ENCODE measurements around the gene PCSK9. TPM values are rescaled to one million over a fixed set of nuclear protein-coding genes. Genes with fewer than 3 reads are reported as not detected.
"Not testable (repeated sequence)": the region's sequence is repeated elsewhere in the genome, so short reads cannot be mapped to it uniquely, and the experiment has no call there.

PCSK9 gene
- total RNA-seq, 1 donor from 2014 or later = 1.4 TPM

DNA sequence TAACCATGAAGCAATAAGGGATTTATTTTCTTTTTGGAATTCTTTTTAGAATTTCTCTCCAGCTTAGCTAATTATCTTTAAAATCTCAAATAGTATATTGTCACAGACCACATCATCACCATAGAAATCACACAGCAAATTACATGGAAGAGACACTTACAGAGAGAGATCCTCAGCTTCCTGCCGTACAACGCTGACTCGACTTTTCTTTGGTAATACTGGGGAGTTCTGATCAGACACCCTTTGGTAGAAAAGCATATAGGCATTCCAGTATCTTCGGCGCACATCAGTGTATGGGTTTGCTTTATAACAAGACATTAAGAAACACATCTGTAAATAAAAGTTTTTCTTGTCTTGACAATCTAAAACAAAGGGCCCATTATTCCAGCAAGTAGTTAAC, 55.7 kb downstream of the PCSK9 start:
- Mint-ChIP-seq H3K27me3 (ENCODE audit: low read depth, unreplicated experiment) (no peaks in the 10 kb centered on the region), H3K9me3 (ENCODE audit: unreplicated experiment) (no peaks in the 10 kb centered on the region), H3K36me3 (ENCODE audit: low read depth, unreplicated experiment) (peaks cover 4% of the 10 kb centered on the region), H3K4me1 (ENCODE audit: low read depth, unreplicated experiment) (peaks cover 2% of the 10 kb centered on the region), H3K27ac (ENCODE audit: unreplicated experiment) (no peak overlapping the region), H3K4me3 (ENCODE audit: unreplicated experiment) (no peak overlapping the region)
- no peak for FAIRE-seq
- no peak overlapping the region for H3K4me2 ChIP-seq (ENCODE audit: low read length)
- no peaks in the 10 kb centered on the region for H3K79me2 ChIP-seq (ENCODE audit: insufficient read depth, low read length)
- TF ChIP-seq, protein P1, sequence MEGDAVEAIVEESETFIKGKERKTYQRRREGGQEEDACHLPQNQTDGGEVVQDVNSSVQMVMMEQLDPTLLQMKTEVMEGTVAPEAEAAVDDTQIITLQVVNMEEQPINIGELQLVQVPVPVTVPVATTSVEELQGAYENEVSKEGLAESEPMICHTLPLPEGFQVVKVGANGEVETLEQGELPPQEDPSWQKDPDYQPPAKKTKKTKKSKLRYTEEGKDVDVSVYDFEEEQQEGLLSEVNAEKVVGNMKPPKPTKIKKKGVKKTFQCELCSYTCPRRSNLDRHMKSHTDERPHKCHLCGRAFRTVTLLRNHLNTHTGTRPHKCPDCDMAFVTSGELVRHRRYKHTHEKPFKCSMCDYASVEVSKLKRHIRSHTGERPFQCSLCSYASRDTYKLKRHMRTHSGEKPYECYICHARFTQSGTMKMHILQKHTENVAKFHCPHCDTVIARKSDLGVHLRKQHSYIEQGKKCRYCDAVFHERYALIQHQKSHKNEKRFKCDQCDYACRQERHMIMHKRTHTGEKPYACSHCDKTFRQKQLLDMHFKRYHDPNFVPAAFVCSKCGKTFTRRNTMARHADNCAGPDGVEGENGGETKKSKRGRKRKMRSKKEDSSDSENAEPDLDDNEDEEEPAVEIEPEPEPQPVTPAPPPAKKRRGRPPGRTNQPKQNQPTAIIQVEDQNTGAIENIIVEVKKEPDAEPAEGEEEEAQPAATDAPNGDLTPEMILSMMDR (IDR thresholded peaks at IDR 0.05; ENCODE audit: insufficient read depth, low read depth, low read length) = no peak
- no peak for TF ChIP-seq EZH2 (IDR thresholded peaks at IDR 0.05; ENCODE audit: insufficient read depth, low read length)
- H3K27me3 ChIP-seq (ENCODE audit: insufficient read depth, low read length) = no peaks in the 10 kb centered on the region
- no peak overlapping the region for H2AFZ ChIP-seq (ENCODE audit: low read depth, low read length)
- H3K4me3 ChIP-seq (ENCODE audit: insufficient read depth, low read depth, low read length) = no peak overlapping the region
- H3K27ac ChIP-seq (ENCODE audit: low read depth, low read length) = no peak overlapping the region
- H3K9ac ChIP-seq (ENCODE audit: low read length) = no peak overlapping the region
- no peaks in the 10 kb centered on the region for H3K4me1 ChIP-seq (ENCODE audit: insufficient read depth, low read length)
- no peak for DNase-seq (ENCODE audit: low read depth)
- no peaks in the 10 kb centered on the region for H3K9me3 ChIP-seq (ENCODE audit: insufficient read depth, low read depth, low read length)
- peaks cover 56% of the 10 kb centered on the region for H3K36me3 ChIP-seq (ENCODE audit: insufficient read depth, low read length)
- no peaks in the 10 kb centered on the region for H4K20me1 ChIP-seq (ENCODE audit: insufficient read depth, low read length)

DNA sequence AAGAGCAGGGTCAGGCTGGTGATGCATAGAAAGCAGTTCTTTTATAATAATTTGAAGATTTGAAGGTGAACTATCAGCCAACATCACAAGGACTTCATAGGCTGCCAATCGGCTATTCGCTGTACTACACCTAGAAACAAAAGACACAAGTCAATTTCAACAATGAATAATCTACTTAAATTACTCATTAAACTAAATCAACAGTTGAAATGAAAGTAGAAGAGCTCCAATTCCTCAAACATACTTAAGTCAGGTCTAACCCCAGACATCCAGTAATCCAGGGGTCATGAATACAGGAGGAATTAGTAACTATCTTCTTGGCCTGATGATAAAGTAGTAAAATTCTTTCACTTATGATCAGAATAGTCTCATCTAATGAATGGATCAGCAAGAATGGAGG, 64.5 kb downstream of the PCSK9 start:
- H3K27ac Mint-ChIP-seq (ENCODE audit: unreplicated experiment) = no peak overlapping the region
- FAIRE-seq = no peak

DNA sequence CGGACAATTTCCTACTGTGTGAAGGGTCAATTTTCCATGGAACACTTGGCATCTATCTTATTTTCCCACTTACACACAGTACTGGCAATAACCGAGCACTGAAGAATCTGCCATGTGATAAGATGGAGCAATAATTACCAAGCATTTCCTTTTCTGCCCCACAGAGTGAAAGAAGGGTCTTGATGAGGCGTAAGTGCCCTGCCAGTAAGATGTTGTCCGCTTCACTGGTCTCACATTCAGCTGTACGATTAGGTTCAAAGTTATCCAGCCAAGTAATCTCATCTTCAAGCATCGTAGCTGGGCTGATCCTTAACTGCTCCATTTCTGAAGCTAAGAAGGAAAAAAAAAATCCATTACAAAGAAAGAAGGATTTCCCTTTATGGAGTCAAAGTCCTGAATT, 67.8 kb downstream of the PCSK9 start:
- FAIRE-seq (no peak), DNase-seq (ENCODE audit: low read depth) (no peak)
- Mint-ChIP-seq H3K4me1 (ENCODE audit: low read depth, unreplicated experiment) (no peaks in the 10 kb centered on the region), H3K4me3 (ENCODE audit: unreplicated experiment) (no peak overlapping the region), H3K9me3 (ENCODE audit: unreplicated experiment) (peaks cover under 1% of the 10 kb centered on the region), H3K36me3 (ENCODE audit: low read depth, unreplicated experiment) (peaks cover 12% of the 10 kb centered on the region), H3K27me3 (ENCODE audit: low read depth, unreplicated experiment) (no peaks in the 10 kb centered on the region), H3K27ac (ENCODE audit: unreplicated experiment) (no peak overlapping the region)
- Histone ChIP-seq H4K20me1 (ENCODE audit: insufficient read depth, low read length) (no peaks in the 10 kb centered on the region), H3K9ac (ENCODE audit: low read length) (no peak overlapping the region), H3K36me3 (ENCODE audit: insufficient read depth, low read length) (peaks cover 35% of the 10 kb centered on the region), H3K9me3 (ENCODE audit: insufficient read depth, low read depth, low read length) (no peaks in the 10 kb centered on the region), H3K4me3 (ENCODE audit: insufficient read depth, low read depth, low read length) (no peak overlapping the region), H3K4me2 (ENCODE audit: low read length) (no peak overlapping the region), H3K27ac (ENCODE audit: low read depth, low read length) (no peak overlapping the region), H3K79me2 (ENCODE audit: insufficient read depth, low read length) (no peaks in the 10 kb centered on the region), H3K4me1 (ENCODE audit: insufficient read depth, low read length) (no peaks in the 10 kb centered on the region), H3K27me3 (ENCODE audit: insufficient read depth, low read length) (no peaks in the 10 kb centered on the region), H2AFZ (ENCODE audit: low read depth, low read length) (no peak overlapping the region)
- TF ChIP-seq EZH2 (IDR thresholded peaks at IDR 0.05; ENCODE audit: insufficient read depth, low read length) = no peak
- TF ChIP-seq, protein P1 (IDR thresholded peaks at IDR 0.05; ENCODE audit: insufficient read depth, low read depth, low read length) = no peak

More for the DNA sequence above, 64.5 kb downstream of the PCSK9 start:
- Histone ChIP-seq H3K79me2 (ENCODE audit: insufficient read depth, low read length) (no peaks in the 10 kb centered on the region), H3K9me3 (ENCODE audit: insufficient read depth, low read depth, low read length) (no peaks in the 10 kb centered on the region), H3K9ac (ENCODE audit: low read length) (no peak overlapping the region), H3K36me3 (ENCODE audit: insufficient read depth, low read length) (peaks cover 31% of the 10 kb centered on the region), H3K27ac (ENCODE audit: low read depth, low read length) (no peak overlapping the region), H3K4me1 (ENCODE audit: insufficient read depth, low read length) (no peaks in the 10 kb centered on the region), H2AFZ (ENCODE audit: low read depth, low read length) (no peak overlapping the region), H3K4me2 (ENCODE audit: low read length) (no peak overlapping the region), H3K4me3 (ENCODE audit: insufficient read depth, low read depth, low read length) (no peak overlapping the region), H3K27me3 (ENCODE audit: insufficient read depth, low read length) (no peaks in the 10 kb centered on the region), H4K20me1 (ENCODE audit: insufficient read depth, low read length) (no peaks in the 10 kb centered on the region)
- no peaks in the 10 kb centered on the region for H3K4me1 Mint-ChIP-seq (ENCODE audit: low read depth, unreplicated experiment)
- H3K27me3 Mint-ChIP-seq (ENCODE audit: low read depth, unreplicated experiment) = no peaks in the 10 kb centered on the region
- TF ChIP-seq, protein P1 (IDR thresholded peaks at IDR 0.05; ENCODE audit: insufficient read depth, low read depth, low read length) = no peak
- no peak for TF ChIP-seq EZH2 (IDR thresholded peaks at IDR 0.05; ENCODE audit: insufficient read depth, low read length)
- H3K9me3 Mint-ChIP-seq (ENCODE audit: unreplicated experiment) = no peaks in the 10 kb centered on the region
- peaks cover 8% of the 10 kb centered on the region for H3K36me3 Mint-ChIP-seq (ENCODE audit: low read depth, unreplicated experiment)
- H3K4me3 Mint-ChIP-seq (ENCODE audit: unreplicated experiment) = no peak overlapping the region
- no peak for DNase-seq (ENCODE audit: low read depth)

DNA sequence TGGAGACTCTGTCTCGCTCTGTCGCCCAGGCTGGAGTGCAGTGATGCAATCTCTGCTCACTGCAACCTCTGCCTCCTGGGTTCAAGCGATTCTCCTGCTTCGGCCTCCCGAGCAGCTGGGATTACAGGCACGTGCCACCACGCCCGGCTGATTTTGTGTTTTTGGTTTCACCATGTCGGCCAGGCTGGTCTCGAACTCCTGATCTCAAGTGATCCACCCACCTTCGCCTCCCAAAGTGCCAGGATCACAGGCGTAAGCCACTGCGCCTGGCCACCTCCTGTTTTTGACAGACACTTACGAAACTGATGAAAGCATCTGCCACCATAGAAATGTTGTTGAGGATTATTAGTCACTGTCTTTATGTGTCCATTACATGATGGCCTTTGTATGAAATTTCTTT, 69.7 kb downstream of the PCSK9 start:
- H3K27me3 ChIP-seq (ENCODE audit: insufficient read depth, low read length); H3K9me3 ChIP-seq (ENCODE audit: insufficient read depth, low read depth, low read length); H3K4me1 ChIP-seq (ENCODE audit: insufficient read depth, low read length); H3K9ac ChIP-seq (ENCODE audit: low read length); H3K4me3 ChIP-seq (ENCODE audit: insufficient read depth, low read depth, low read length); H3K27ac Mint-ChIP-seq (ENCODE audit: unreplicated experiment); H3K27ac ChIP-seq (ENCODE audit: low read depth, low read length); H3K9me3 Mint-ChIP-seq (ENCODE audit: unreplicated experiment); H3K4me1 Mint-ChIP-seq (ENCODE audit: low read depth, unreplicated experiment); H3K4me2 ChIP-seq (ENCODE audit: low read length); H3K79me2 ChIP-seq (ENCODE audit: insufficient read depth, low read length); H2AFZ ChIP-seq (ENCODE audit: low read depth, low read length); H4K20me1 ChIP-seq (ENCODE audit: insufficient read depth, low read length); H3K27me3 Mint-ChIP-seq (ENCODE audit: low read depth, unreplicated experiment); H3K4me3 Mint-ChIP-seq (ENCODE audit: unreplicated experiment); FAIRE-seq; DNase-seq (ENCODE audit: low read depth): not testable (repeated sequence)
- H3K36me3 Mint-ChIP-seq (ENCODE audit: low read depth, unreplicated experiment) = peaks cover 26% of the 10 kb centered on the region
- peaks cover 28% of the 10 kb centered on the region for H3K36me3 ChIP-seq (ENCODE audit: insufficient read depth, low read length)
